Astrocyte of the cerebellum (primary cell): ENCODE measurements around the gene SCARB2.

Experiments
- DNase-seq: peaks from one replicate; pipeline ENCODE4 v3.0.0-alpha.2; 2011; ENCODE audit warnings: low read depth
- H3K4me3 ChIP-seq: 2 replicates; pipeline ENCODE4 v1.5.1; 2011; ENCODE audit warnings: mild to moderate bottlenecking, low read depth, low read length, moderate library complexity
- CTCF ChIP-seq: IDR thresholded peaks from 2 replicates; pipeline ENCODE4 v1.5.1; 2012; ENCODE audit warnings: low read length, low read depth, moderate library complexity, mild to moderate bottlenecking; ENCODE audit errors: missing control alignments
- in situ Hi-C: cut with HindIII; loops from 2 replicates; pipeline ENCODE4 v1.10.0; 2017; ENCODE audit warnings: low sequenced_read_pairs

SCARB2 gene

GRCh38 chr4:76155979-76156378 is 57.6 kb downstream of the SCARB2 start:
- DNase-seq, result no peak
- H3K4me3 ChIP-seq, result no peak overlapping the region
- in situ Hi-C loops, result no loop called here

GRCh38 chr4:76153356-76153755 is 60.3 kb downstream of the SCARB2 start:
- no peak for TF ChIP-seq CTCF
- in situ Hi-C loops, result no loop called here
- DNase-seq, result no peak
- H3K4me3 ChIP-seq, result no peak overlapping the region

More at GRCh38 chr4:76155979-76156378, 57.6 kb downstream of the SCARB2 start:
- TF ChIP-seq CTCF, result no peak

- DNase-seq, result peak; percentile 91
- H3K4me3 ChIP-seq, result peak within 1 kb of the TSS; percentile 89
- in situ Hi-C loops, result no loop called here
- TF ChIP-seq CTCF, result no peak
Measured at GRCh38 chr4:76148142-76148865, 65.3 kb downstream of the SCARB2 start, which contains the start of gene NUP54. Gene NUP54 (minus strand): TSS chr4:76148397. CDS start chr4:76148374, 23 bp downstream.

- TF ChIP-seq CTCF, result no peak
- DNase-seq, result peak; percentile 56
- in situ Hi-C loops, result no loop called here
Measured at GRCh38 chr4:76147454-76148141, 66.0 kb downstream of the SCARB2 start.

GRCh38 chr4:76144546-76144945 is 69.1 kb downstream of the SCARB2 start:
- H3K4me3 ChIP-seq, result no peak overlapping the region
- TF ChIP-seq CTCF, result no peak
- in situ Hi-C loops, result no loop called here
- no peak for DNase-seq

More at GRCh38 chr4:76147454-76148141, 66.0 kb downstream of the SCARB2 start:
- peak overlapping the region; percentile 89 for H3K4me3 ChIP-seq

GRCh38 chr4:76141241-76141640 is 72.4 kb downstream of the SCARB2 start:
- no peak for TF ChIP-seq CTCF
- no peak for DNase-seq
- in situ Hi-C loops, result no loop called here
- no peak overlapping the region for H3K4me3 ChIP-seq
